Effector memory CD8-positive, alpha-beta T cell (primary cell): Measurements from ENCODE around the gene SOAT2.

Experiments used
- ATAC-seq: fragments of 150-1000 bp; cut with Tn5 transposase; replicated peaks from 2 replicates; pipeline ENCODE4 v1.10.0; 2021; ENCODE audit warnings: mild to moderate bottlenecking, moderate library complexity
- DNase-seq, 3 experiments: peaks; one replicate each; pipeline ENCODE4 v3.0.0; 2021
- H3K27ac Mint-ChIP-seq, 2 donors: one replicate each; pipeline ENCODE4 v1.8.0; 2022; ENCODE audit warnings: mild to moderate bottlenecking in 2 of 2, mixed read lengths in 2 of 2, moderate library complexity in 2 of 2
- H3K27me3 Mint-ChIP-seq, 2 donors: one replicate each; pipeline ENCODE4 v1.8.0; 2022; ENCODE audit warnings: mixed read lengths in 2 of 2
- H3K36me3 Mint-ChIP-seq: one replicate; pipeline ENCODE4 v1.8.0; 2022; ENCODE audit warnings: mild to moderate bottlenecking, moderate library complexity, mixed read lengths; ENCODE audit not compliant: insufficient read depth
- H3K4me1 Mint-ChIP-seq, 2 donors: one replicate each; pipeline ENCODE4 v1.8.0; 2022; ENCODE audit warnings: low read depth in 2 of 2, mixed read lengths in 2 of 2
- H3K4me3 Mint-ChIP-seq, 2 donors: one replicate each; pipeline ENCODE4 v1.8.0; 2022; ENCODE audit warnings: mild to moderate bottlenecking in 2 of 2, mixed read lengths in 2 of 2, moderate library complexity in 2 of 2
- H3K9me3 Mint-ChIP-seq, 2 donors: one replicate each; pipeline ENCODE4 v1.8.0; 2022; ENCODE audit warnings: mixed read lengths in 2 of 2

SOAT2 gene

GRCh38 chr12:53069621-53070410 is 33.5 kb upstream of the SOAT2 start:
- Mint-ChIP-seq H3K36me3 (peaks cover 58% of the 10 kb centered on the region), H3K27me3 (no peaks in the 10 kb centered on the region), H3K4me3 (no peak overlapping the region), H3K9me3 (no peaks in the 10 kb centered on the region), H3K27ac (peak overlapping the region; percentile 41 to 74), H3K4me1 (peaks cover 27 to 41% of the 10 kb centered on the region in 2 donors)
- no peak for ATAC-seq
- no peak for DNase-seq

- Mint-ChIP-seq H3K9me3 (no peaks in the 10 kb centered on the region), H3K27ac (peak overlapping the region; percentile 74 to 75), H3K27me3 (no peaks in the 10 kb centered on the region), H3K4me1 (peaks cover 29 to 49% of the 10 kb centered on the region in 2 donors), H3K4me3 (no peak overlapping the region), H3K36me3 (peaks cover 63% of the 10 kb centered on the region)
- ATAC-seq (no peak), DNase-seq (no peak)
These were observed 32.3 kb upstream of the SOAT2 start for GRCh38 chr12:53070877-53071492.

DNA sequence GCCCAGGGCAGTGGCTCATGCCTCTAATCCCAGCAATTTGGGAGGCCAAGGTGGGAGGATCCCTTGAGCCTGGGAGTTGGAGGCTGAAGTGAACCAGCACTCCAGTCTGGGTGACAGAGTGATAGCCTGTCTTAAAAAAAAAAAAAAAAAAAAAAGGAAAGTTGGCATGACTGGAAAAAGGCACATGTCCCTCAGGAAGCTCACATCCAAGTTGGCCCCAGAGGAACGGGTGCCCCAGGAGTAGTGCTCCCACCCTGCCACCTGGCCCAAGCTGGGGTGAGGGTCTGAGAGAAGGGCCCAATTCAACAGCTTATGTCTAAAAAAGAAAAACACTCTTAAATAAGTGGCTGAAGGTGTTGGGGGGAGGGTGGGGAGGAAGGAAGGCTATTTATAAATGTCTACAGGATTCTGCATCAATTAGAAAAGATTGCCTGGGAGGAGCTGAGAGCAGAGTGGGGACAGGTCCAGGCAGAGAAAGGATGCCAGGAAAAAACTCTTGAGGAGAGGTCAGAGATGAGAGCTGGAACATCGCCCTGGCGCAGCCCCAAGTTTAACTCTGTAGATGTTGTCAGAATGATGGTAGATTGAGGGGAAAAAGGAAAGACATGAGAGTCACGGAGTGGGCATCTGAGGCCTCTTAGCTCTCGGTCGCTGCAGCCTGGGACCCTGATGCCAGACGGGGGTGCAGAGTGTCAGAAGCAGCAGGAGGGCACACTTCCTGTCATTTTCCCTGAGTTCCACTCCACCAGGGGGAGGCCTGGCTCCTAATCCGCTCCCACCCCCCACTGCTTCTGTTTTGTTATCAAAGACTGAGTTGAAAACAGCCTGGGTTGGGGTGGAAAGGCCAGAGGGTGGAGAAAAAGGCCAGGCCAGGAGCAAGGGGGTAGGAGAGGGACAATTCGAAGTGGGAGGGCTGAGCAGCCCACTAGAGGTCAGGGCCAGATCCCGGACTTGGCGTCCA is 31.4 kb upstream of the SOAT2 start:
- Mint-ChIP-seq H3K4me3 (no peak overlapping the region), H3K9me3 (no peaks in the 10 kb centered on the region), H3K36me3 (peaks cover 61% of the 10 kb centered on the region), H3K4me1 (peaks cover 31 to 47% of the 10 kb centered on the region in 2 donors), H3K27me3 (no peaks in the 10 kb centered on the region), H3K27ac (peak overlapping the region; percentile 74 to 75)
- DNase-seq = no peak
- no peak for ATAC-seq

DNA sequence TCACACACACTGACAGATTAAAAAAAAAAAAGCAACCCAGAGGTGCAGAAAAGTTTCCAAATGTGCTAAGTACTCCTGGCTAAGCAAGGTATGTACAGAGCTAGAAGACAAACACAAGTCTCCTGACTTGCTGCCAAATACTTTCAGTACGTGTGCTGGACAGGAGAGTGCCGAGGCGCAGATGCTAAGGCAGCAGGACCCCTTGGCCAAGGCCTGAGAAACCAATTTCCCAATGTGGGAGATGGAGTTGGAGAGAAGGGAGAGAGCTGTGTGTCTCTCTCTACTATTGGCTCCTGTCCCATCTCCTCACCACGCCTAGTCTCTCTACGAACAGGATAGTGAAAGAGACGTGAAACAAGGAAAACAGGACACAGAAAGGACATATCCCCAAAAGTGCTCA is 29.4 kb upstream of the SOAT2 start:
- ATAC-seq (no peak), DNase-seq (no peak)
- Mint-ChIP-seq H3K4me3 (no peak overlapping the region), H3K27me3 (no peaks in the 10 kb centered on the region), H3K36me3 (peaks cover 69% of the 10 kb centered on the region), H3K4me1 (peaks cover 38 to 55% of the 10 kb centered on the region in 2 donors), H3K9me3 (no peaks in the 10 kb centered on the region), H3K27ac (peak overlapping the region in 1 of 2 donors; percentile 26)

DNA sequence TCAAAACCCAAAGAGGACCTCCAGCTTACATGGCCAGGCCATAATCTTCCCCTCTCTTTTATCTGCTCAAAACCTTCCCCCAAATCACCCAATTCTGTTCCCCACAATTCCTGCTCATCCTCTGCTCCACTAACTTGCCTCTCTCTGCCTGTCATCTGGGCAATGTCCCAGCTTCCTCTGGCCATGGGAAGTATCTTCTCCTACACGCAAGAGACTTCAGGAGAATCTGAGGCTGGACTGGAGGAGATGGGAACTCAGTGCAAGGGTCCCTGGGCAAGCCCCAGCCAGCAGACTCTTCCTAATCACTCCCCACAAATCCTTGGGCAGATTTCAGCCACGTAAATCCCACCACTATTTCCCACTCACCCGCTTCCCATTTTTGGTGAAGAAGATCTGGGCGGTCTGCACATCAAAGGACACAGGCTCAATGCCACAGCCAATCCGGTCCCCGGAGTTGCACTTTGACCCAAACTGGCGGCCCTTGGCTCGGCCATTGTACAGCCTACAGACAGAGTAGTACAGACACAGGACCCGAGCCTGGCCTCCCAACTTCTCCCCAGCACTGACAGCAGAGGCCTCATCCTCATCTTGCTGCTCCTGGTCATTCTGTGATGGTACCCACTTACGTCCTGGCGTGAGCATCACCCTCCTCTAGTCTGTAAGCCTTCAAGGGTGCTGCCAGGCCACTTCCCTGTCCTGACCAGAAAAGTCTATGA is 28.8 kb upstream of the SOAT2 start:
- H3K27ac Mint-ChIP-seq = peak overlapping the region; percentile 26 to 39
- H3K4me1 Mint-ChIP-seq = peaks cover 41 to 57% of the 10 kb centered on the region in 2 donors
- H3K27me3 Mint-ChIP-seq = no peaks in the 10 kb centered on the region
- no peaks in the 10 kb centered on the region for H3K9me3 Mint-ChIP-seq
- no peak overlapping the region for H3K4me3 Mint-ChIP-seq
- DNase-seq (no peak), ATAC-seq (no peak)
- H3K36me3 Mint-ChIP-seq = peaks cover 70% of the 10 kb centered on the region

- DNase-seq (no peak), ATAC-seq (no peak)
- Mint-ChIP-seq H3K9me3 (no peaks in the 10 kb centered on the region), H3K36me3 (peaks cover 74% of the 10 kb centered on the region), H3K4me1 (peaks cover 45 to 61% of the 10 kb centered on the region in 2 donors), H3K4me3 (no peak overlapping the region), H3K27me3 (no peaks in the 10 kb centered on the region), H3K27ac (peak overlapping the region; percentile 26 to 39)
These were observed 28.3 kb upstream of the SOAT2 start for GRCh38 chr12:53074999-53075370.

GRCh38 chr12:53076461-53076860 is 26.8 kb upstream of the SOAT2 start:
- H3K36me3 Mint-ChIP-seq = peaks cover 65% of the 10 kb centered on the region
- H3K4me3 Mint-ChIP-seq = peak overlapping the region in 1 of 2 donors; percentile 22
- no peaks in the 10 kb centered on the region for H3K9me3 Mint-ChIP-seq
- H3K27me3 Mint-ChIP-seq = no peaks in the 10 kb centered on the region
- peak overlapping the region in 1 of 2 donors; percentile 44 for H3K27ac Mint-ChIP-seq
- DNase-seq (no peak), ATAC-seq (no peak)
- peaks cover 43 to 62% of the 10 kb centered on the region in 2 donors for H3K4me1 Mint-ChIP-seq

GRCh38 chr12:53077030-53077429 is 26.3 kb upstream of the SOAT2 start:
- peaks cover 60% of the 10 kb centered on the region for H3K36me3 Mint-ChIP-seq

DNA sequence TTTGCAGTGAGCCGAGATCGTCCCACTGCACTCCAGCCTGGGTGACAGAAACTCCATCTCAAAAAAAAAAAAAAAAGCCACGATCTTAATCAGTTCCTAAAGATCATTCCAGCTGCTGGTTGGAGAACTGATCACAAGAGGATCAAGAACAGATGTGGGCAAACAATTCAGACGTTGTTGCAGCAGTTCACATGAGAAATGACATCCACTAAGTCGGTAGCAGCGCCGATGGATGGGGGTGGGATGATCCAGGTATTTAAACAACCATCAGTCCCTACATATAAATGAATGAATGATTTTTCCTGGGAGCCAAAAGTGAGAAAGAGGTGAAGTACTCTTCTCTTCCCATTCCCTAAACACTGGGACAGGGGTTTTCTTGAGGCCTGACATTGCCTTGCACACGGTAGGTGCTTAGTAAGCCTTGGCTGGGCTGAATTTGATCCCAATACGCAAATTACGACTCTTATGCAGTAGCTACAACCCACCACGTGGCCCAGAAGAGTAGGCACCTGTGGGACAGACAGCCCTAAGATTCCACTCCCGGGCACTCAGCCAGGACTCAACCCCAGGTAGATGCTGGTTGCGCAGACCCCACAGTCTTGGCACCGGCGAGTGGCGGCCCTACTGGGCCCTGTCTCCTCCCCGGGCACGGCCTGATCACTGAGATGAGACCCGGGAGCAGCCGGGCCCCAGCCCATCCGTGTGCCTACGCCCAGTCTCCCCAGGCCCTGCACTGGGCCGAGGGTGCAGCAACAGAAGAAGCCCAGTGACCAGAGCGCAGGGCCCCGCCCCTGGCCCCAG is 24.7 kb upstream of the SOAT2 start:
- no peaks in the 10 kb centered on the region for H3K27me3 Mint-ChIP-seq
- H3K4me3 Mint-ChIP-seq = peak overlapping the region; percentile 86 to 97
- ATAC-seq (peak; percentile 44), DNase-seq (peak in 2 of 3 experiments; percentile 36 to 44)
- peaks cover 45% of the 10 kb centered on the region for H3K36me3 Mint-ChIP-seq
- peak overlapping the region; percentile 94 to 98 for H3K27ac Mint-ChIP-seq
- H3K9me3 Mint-ChIP-seq = no peaks in the 10 kb centered on the region
- peaks cover 38 to 55% of the 10 kb centered on the region in 2 donors for H3K4me1 Mint-ChIP-seq

More at GRCh38 chr12:53077030-53077429, 26.3 kb upstream of the SOAT2 start:
- Mint-ChIP-seq H3K4me3 (peak overlapping the region; percentile 86 to 97), H3K27me3 (no peaks in the 10 kb centered on the region), H3K27ac (peak overlapping the region; percentile 44 to 98), H3K9me3 (no peaks in the 10 kb centered on the region), H3K4me1 (peaks cover 41 to 59% of the 10 kb centered on the region in 2 donors)
- DNase-seq (no peak), ATAC-seq (no peak)

- no peaks in the 10 kb centered on the region for H3K27me3 Mint-ChIP-seq
- ATAC-seq (peak; percentile 95), DNase-seq (peak; percentile 96 to 100 (median 97))
- peak within 1 kb of the TSS; percentile 86 to 97 for H3K4me3 Mint-ChIP-seq
- peaks cover 38% of the 10 kb centered on the region for H3K36me3 Mint-ChIP-seq
- H3K4me1 Mint-ChIP-seq = peaks cover 33 to 48% of the 10 kb centered on the region in 2 donors
- H3K27ac Mint-ChIP-seq = peak within 1 kb of the TSS; percentile 94 to 98
- no peaks in the 10 kb centered on the region for H3K9me3 Mint-ChIP-seq
These were observed 23.8 kb upstream of the SOAT2 start, which contains the start of gene SPRYD3 for GRCh38 chr12:53079226-53080117. TSS of gene SPRYD3 (minus strand) at chr12:53079390. CDS start at chr12:53079333, 57 bp downstream.

- no peak for ATAC-seq
- H3K4me1 Mint-ChIP-seq = peaks cover 13 to 23% of the 10 kb centered on the region in 2 donors
- H3K9me3 Mint-ChIP-seq = no peaks in the 10 kb centered on the region
- peaks cover 13% of the 10 kb centered on the region for H3K36me3 Mint-ChIP-seq
- no peak for DNase-seq
- no peak overlapping the region for H3K4me3 Mint-ChIP-seq
- peaks cover 11 to 20% of the 10 kb centered on the region in 2 donors for H3K27me3 Mint-ChIP-seq
- no peak overlapping the region for H3K27ac Mint-ChIP-seq
These were observed 20.6 kb upstream of the SOAT2 start for GRCh38 chr12:53082637-53083175.
